ENCODE data around the gene PATJ. TPM values are rescaled to one million over a fixed set of nuclear protein-coding genes. Genes with fewer than 3 reads are reported as not detected.

The PATJ gene
- total RNA-seq, 1 experiment from 2014 or later = 47.3 TPM

DNA sequence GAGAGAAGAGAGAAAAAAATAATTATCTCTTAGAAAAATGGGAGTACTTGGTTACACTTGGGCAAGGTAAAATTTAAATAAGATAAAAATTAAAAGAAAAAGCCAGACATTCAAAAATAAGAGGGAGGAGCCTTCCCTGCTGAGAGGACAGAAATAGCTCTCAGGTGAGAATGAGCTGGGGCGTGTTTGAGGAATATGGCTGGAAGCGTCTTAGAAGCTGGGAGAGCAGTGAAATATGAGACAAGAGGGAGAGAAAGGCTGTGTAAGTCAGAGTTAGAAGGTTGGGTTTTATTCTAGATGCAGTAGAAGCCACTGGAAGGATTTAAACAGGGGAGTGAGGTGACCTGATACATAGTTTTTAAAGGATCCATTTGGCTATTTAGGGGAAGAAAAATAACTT, 298.2 kb downstream of the PATJ start:
- H3K4me1 Mint-ChIP-seq = peaks cover 33 to 36% of the 10 kb centered on the region in 2 experiments
- Histone ChIP-seq H3K79me1 (ENCODE audit: insufficient read depth, low read depth, low read length, poor library complexity, severe bottlenecking) (no peaks in the 10 kb centered on the region), H4K8ac (replicated peaks; ENCODE audit: insufficient read length, low read depth, low read length) (no peak overlapping the region), H2BK12ac (ENCODE audit: insufficient read length, low read depth, low read length) (no peak overlapping the region), H3K4ac (ENCODE audit: low read depth, low read length) (no peak overlapping the region), H4K20me1 (ENCODE audit: control insufficient read depth, insufficient read depth, insufficient read length) (no peaks in the 10 kb centered on the region), H3K79me2 (ENCODE audit: insufficient read depth, low read length) (no peaks in the 10 kb centered on the region), H3K23ac (ENCODE audit: insufficient read length, low read depth, low read length) (no peak overlapping the region), H2AFZ (ENCODE audit: low read length) (no peak overlapping the region), H4K91ac (ENCODE audit: insufficient read length, low read depth, low read length) (no peak overlapping the region), H3K4me1 (ENCODE audit: insufficient read depth, low read length) (peaks cover 6% of the 10 kb centered on the region; the same call in 1 of the 2 replicates), H2BK120ac (ENCODE audit: low read depth, low read length, poor library complexity, severe bottlenecking) (no peak overlapping the region), H3T11ph (ENCODE audit: low read length) (no peak overlapping the region), H2AK5ac (ENCODE audit: insufficient read length, low read length) (no peak overlapping the region), H2BK20ac (ENCODE audit: low read depth, low read length, poor library complexity, severe bottlenecking) (no peak overlapping the region), H3K9me3 (ENCODE audit: control insufficient read depth, low read depth, low read length) (no peaks in the 10 kb centered on the region), H2BK15ac (ENCODE audit: low read depth, low read length) (no peak overlapping the region), H3K9ac (ENCODE audit: extremely low read depth, insufficient read length, low read length) (no peak overlapping the region), H3K4me2 (ENCODE audit: insufficient read depth, insufficient read length, low read length) (no peak overlapping the region), H3K27ac (ENCODE audit: insufficient read length, low read depth, low read length) (no peak overlapping the region), H3K18ac (ENCODE audit: insufficient read length, low read depth, low read length) (no peak overlapping the region), H2BK5ac (ENCODE audit: insufficient read length, low read length) (no peak overlapping the region), H4K5ac (ENCODE audit: insufficient read length, low read depth, low read length) (no peak overlapping the region), H3K14ac (ENCODE audit: insufficient read depth, low read length) (no peak overlapping the region), H3K23me2 (ENCODE audit: insufficient read length, low read depth, low read length, poor library complexity, severe bottlenecking) (no peaks in the 10 kb centered on the region), H3K56ac (ENCODE audit: insufficient read length, low read depth, low read length) (no peak overlapping the region), H3K27me3 (ENCODE audit: insufficient read depth, low read length) (no peaks in the 10 kb centered on the region)
- H3K27ac Mint-ChIP-seq = peak overlapping the region; percentile 62 to 94 (median 88); a peak in 6 of 7 replicates
- no peak overlapping the region for H3K4me3 Mint-ChIP-seq
- no CpG with 5 or more reads among the region's 2 CpGs for WGBS (ENCODE audit: extremely low coverage, insufficient read length, low lambda C conversion rate)
- TF ChIP-seq, protein P1, sequence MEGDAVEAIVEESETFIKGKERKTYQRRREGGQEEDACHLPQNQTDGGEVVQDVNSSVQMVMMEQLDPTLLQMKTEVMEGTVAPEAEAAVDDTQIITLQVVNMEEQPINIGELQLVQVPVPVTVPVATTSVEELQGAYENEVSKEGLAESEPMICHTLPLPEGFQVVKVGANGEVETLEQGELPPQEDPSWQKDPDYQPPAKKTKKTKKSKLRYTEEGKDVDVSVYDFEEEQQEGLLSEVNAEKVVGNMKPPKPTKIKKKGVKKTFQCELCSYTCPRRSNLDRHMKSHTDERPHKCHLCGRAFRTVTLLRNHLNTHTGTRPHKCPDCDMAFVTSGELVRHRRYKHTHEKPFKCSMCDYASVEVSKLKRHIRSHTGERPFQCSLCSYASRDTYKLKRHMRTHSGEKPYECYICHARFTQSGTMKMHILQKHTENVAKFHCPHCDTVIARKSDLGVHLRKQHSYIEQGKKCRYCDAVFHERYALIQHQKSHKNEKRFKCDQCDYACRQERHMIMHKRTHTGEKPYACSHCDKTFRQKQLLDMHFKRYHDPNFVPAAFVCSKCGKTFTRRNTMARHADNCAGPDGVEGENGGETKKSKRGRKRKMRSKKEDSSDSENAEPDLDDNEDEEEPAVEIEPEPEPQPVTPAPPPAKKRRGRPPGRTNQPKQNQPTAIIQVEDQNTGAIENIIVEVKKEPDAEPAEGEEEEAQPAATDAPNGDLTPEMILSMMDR (conservative IDR thresholded peaks at IDR 0.05) = no peak
- H3K27me3 Mint-ChIP-seq (ENCODE audit: low read depth) = no peaks in the 10 kb centered on the region
- DNase-seq = no peak
- H3K9me3 Mint-ChIP-seq = no peaks in the 10 kb centered on the region
- H3K36me3 Mint-ChIP-seq (ENCODE audit: insufficient read depth in 1 of 3, low read depth in 3 of 3) = peaks cover 0 to 4% (median 0%) of the 10 kb centered on the region in 3 experiments; a peak in 1 of 7 replicates

Data from H9 (cell line).